Liver (tissue), 9 donors: Measurements from ENCODE around the gene SLC49A4. TPM values are rescaled to one million over a fixed set of nuclear protein-coding genes. Genes with fewer than 3 reads are reported as not detected.

Source experiments
- DNase-seq: peaks from one replicate; pipeline ENCODE4 v3.0.0-alpha.2; 2017; ENCODE audit warnings: low spot score
- H3K27ac ChIP-seq, 2 donors: one replicate each; pipeline ENCODE4 v1.7.0; 2013; ENCODE audit warnings: inconsistent platforms in 2 of 2, low read length in 2 of 2, control low read depth in 1 of 2, low read depth in 1 of 2, mild to moderate bottlenecking in 1 of 2
- H3K27me3 ChIP-seq, 4 donors: one replicate each; pipeline versions ENCODE4 v1.6.1 to v1.7.0; 2013; ENCODE audit warnings: low read length in 3 of 4, inconsistent platforms in 1 of 4, mild to moderate bottlenecking in 1 of 4, moderate library complexity in 1 of 4; ENCODE audit not compliant: control insufficient read depth in 4 of 4, insufficient read depth in 4 of 4
- H3K36me3 ChIP-seq, 4 donors: one replicate each; pipeline versions ENCODE4 v1.6.1 to v1.7.0; 2013; ENCODE audit warnings: low read length in 3 of 4, mild to moderate bottlenecking in 3 of 4, low read depth in 1 of 4, moderate library complexity in 1 of 4; ENCODE audit not compliant: control insufficient read depth in 4 of 4, insufficient read depth in 3 of 4
- H3K4me1 ChIP-seq, 4 donors: one replicate each; pipeline versions ENCODE4 v1.6.1 to v1.7.0; 2013; ENCODE audit warnings: low read length in 3 of 4, mild to moderate bottlenecking in 3 of 4, moderate library complexity in 1 of 4; ENCODE audit not compliant: control insufficient read depth in 4 of 4, insufficient read depth in 4 of 4
- H3K4me3 ChIP-seq, 3 donors: one replicate each; pipeline versions ENCODE4 v1.6.1 to v1.7.0; 2013; ENCODE audit warnings: low read length in 3 of 3, control low read depth in 1 of 3, low read depth in 1 of 3, mild to moderate bottlenecking in 1 of 3
- H3K9ac ChIP-seq, 2 donors: one replicate each; pipeline ENCODE4 v1.7.0; 2013; ENCODE audit warnings: low read length in 2 of 2, mild to moderate bottlenecking in 2 of 2, moderate library complexity in 2 of 2, control low read depth in 1 of 2, low read depth in 1 of 2
- H3K9me3 ChIP-seq, 4 donors: one replicate each; pipeline versions ENCODE4 v1.6.1 to v1.7.0; 2013; ENCODE audit warnings: low read length in 3 of 4; ENCODE audit not compliant: control insufficient read depth in 4 of 4
- FOXA1 ChIP-seq: IDR thresholded peaks from 2 replicates; pipeline ENCODE4 v1.6.1; 2016; ENCODE audit warnings: antibody characterized with exemption
- FOXA2 ChIP-seq: IDR thresholded peaks from 2 replicates; pipeline ENCODE4 v1.6.1; 2016; ENCODE audit warnings: antibody characterized with exemption
- HNF4G ChIP-seq: IDR thresholded peaks from 2 replicates; pipeline ENCODE4 v1.6.1; 2016; ENCODE audit warnings: antibody characterized with exemption
- JUND ChIP-seq, 2 donors: IDR thresholded peaks; 2 replicates each; pipeline ENCODE4 v1.6.1; 2016; ENCODE audit warnings: antibody characterized with exemption in 2 of 2
- NR2F2 ChIP-seq: IDR thresholded peaks from 2 replicates; pipeline ENCODE4 v1.6.1; 2016; ENCODE audit warnings: antibody characterized with exemption
- RAD21 ChIP-seq, 2 donors: IDR thresholded peaks; 2 replicates each; pipeline ENCODE4 v1.6.1; 2016; ENCODE audit warnings: antibody characterized with exemption in 2 of 2, mild to moderate bottlenecking in 2 of 2
- RXRA ChIP-seq, 2 donors: IDR thresholded peaks; 2 replicates each; pipeline ENCODE4 v1.6.1; 2017 to 2018; ENCODE audit warnings: antibody characterized with exemption in 2 of 2, mild to moderate bottlenecking in 1 of 2
- SP1 ChIP-seq: IDR thresholded peaks from 2 replicates; pipeline ENCODE4 v1.6.1; 2018; ENCODE audit warnings: antibody characterized with exemption, mild to moderate bottlenecking
- WGBS: extraction: QIAGEN DNeasy Blood & Tissue Kit; methylation state at CpG from one replicate; pipeline ENCODE4 v1.1.7; 2013; 5-methylcytosine and 5-hydroxymethylcytosine counted together
- polyA plus RNA-seq, 2 donors: library from polyadenylated mRNA; stranded (reverse) in 1 of 2; unstranded in 1 of 2; fragments of 200-250 nt in 1 of 2; fragments of >200 nt in 1 of 2; fragmentation: Nextera tagmentation in 1 of 2; extraction: Ambion mirVana in 1 of 2; gene quantifications; one replicate each; pipeline versions ENCODE4 v1.2.1 to v1.2.3, GENCODE V29; 2013 to 2015
- total RNA-seq, 2 donors: library from RNA; depleted of rRNA; stranded (reverse); fragments of >200 nt; gene quantifications; one replicate each; pipeline ENCODE4 v1.2.3, GENCODE V29; 2014
- TF ChIP-seq, protein P1 (sequence below): IDR thresholded peaks from 2 replicates; pipeline ENCODE4 v1.6.1; 2016; ENCODE audit warnings: antibody characterized with exemption
- TF ChIP-seq, protein P2 (sequence below): IDR thresholded peaks from 2 replicates; pipeline ENCODE4 v1.6.1; 2016; ENCODE audit warnings: antibody characterized with exemption, mild to moderate bottlenecking
- TF ChIP-seq, protein P3 (sequence below): fragments of 150-350 bp; IDR thresholded peaks from 2 replicates; pipeline ENCODE4 v1.5.1; 2017; ENCODE audit warnings: improper control_type of control experiment, low read depth, low read length; ENCODE audit not compliant: missing input control
- donor health status: healthy.
- donor health status: healthy.
- donor health status: healthy.
- donor health status: healthy.
- donor health status: healthy.

The SLC49A4 gene
- total and polyA plus RNA-seq, 4 donors: 3.3 to 11.1 (median 6.3) TPM

DNA sequence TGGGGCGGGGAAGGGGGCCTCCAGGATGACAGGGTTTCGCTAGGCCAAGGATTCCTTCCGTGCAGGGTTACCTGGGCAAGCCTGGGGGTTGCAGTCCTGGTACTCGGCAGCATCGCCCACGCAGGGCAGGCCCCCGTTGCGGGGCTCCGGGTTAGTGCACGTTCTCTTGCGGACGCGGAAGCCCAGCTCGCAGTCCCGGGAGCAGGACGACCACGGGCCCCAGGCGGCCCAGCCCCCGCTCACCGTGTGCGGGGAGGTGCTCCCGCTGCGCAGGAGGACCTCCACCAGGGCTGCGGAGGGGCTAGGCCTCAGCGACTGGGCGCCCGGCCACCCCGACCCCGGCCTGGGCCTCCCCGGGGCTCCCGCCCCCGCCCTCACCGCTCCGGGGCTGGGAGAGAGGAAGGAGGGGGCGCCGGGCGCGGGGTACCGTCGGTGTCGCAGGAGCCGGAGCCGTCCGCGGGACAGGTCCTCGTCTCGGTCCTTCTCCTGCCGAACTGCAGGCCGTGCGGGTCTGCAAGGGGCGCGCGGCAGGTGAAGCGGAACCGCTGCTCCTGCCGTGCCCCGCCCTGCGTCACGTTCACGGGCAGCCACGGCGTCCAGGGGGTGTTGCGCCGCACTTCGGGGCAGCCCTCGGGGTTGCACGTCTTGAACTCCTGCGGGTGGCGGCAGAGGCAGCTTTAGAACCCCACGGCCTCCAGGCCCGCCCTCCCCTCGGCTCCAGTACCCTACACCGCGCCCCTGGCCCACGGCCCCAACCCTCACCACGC, 118.1 kb downstream of the SLC49A4 start:
- Histone ChIP-seq H3K9ac (no peak overlapping the region), H3K4me1 (no peaks in the 10 kb centered on the region), H3K27me3 (peaks cover 0 to 7% (median 0%) of the 10 kb centered on the region in 4 donors), H3K27ac (no peak overlapping the region), H3K36me3 (no peaks in the 10 kb centered on the region), H3K4me3 (no peak overlapping the region), H3K9me3 (no peaks in the 10 kb centered on the region)
- WGBS: 50% methylated on average over 74 of the region's 76 CpGs
- no peak for DNase-seq
- TF ChIP-seq HNF4G: no peak
- no peak for TF ChIP-seq FOXA1
- no peak for TF ChIP-seq SP1
- no peak for TF ChIP-seq NR2F2
- no peak for TF ChIP-seq JUND (IDR thresholded peaks at IDR 0.05)
- TF ChIP-seq, protein P1, sequence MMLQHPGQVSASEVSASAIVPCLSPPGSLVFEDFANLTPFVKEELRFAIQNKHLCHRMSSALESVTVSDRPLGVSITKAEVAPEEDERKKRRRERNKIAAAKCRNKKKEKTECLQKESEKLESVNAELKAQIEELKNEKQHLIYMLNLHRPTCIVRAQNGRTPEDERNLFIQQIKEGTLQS: no peak

DNA sequence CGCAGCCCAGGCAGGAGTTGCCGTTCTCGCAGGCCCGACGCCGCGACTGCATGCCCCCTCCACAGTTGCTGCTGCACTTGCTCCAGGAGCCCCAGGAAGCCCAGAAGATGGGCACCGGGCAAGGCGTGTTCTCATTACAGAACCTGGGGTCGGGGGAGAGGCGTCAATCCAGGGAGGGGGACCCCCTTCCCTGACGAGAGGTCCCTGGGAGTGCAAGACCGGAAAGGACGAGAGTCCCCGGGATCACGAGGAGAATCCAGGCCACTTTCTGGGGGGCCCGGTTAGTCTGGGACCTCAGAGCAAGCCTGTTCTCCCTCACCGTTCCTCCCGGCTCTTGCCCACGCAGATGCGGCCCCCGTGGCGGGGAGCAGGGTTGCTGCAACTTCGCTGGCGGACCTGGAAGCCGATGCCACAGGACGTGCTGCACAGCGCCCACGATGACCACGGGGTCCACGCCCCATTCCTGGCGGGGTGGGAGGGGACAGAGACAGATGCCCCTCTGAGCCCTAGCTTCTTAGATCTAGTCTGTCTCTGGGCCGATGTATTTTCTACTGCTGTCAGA, 118.8 kb downstream of the SLC49A4 start:
- Histone ChIP-seq H3K27me3 (peaks cover 0 to 7% (median 0%) of the 10 kb centered on the region in 4 donors), H3K9me3 (no peaks in the 10 kb centered on the region), H3K27ac (no peak overlapping the region), H3K4me3 (no peak overlapping the region), H3K36me3 (no peaks in the 10 kb centered on the region), H3K9ac (no peak overlapping the region), H3K4me1 (no peaks in the 10 kb centered on the region)
- no peak for TF ChIP-seq SP1
- TF ChIP-seq, protein P2, sequence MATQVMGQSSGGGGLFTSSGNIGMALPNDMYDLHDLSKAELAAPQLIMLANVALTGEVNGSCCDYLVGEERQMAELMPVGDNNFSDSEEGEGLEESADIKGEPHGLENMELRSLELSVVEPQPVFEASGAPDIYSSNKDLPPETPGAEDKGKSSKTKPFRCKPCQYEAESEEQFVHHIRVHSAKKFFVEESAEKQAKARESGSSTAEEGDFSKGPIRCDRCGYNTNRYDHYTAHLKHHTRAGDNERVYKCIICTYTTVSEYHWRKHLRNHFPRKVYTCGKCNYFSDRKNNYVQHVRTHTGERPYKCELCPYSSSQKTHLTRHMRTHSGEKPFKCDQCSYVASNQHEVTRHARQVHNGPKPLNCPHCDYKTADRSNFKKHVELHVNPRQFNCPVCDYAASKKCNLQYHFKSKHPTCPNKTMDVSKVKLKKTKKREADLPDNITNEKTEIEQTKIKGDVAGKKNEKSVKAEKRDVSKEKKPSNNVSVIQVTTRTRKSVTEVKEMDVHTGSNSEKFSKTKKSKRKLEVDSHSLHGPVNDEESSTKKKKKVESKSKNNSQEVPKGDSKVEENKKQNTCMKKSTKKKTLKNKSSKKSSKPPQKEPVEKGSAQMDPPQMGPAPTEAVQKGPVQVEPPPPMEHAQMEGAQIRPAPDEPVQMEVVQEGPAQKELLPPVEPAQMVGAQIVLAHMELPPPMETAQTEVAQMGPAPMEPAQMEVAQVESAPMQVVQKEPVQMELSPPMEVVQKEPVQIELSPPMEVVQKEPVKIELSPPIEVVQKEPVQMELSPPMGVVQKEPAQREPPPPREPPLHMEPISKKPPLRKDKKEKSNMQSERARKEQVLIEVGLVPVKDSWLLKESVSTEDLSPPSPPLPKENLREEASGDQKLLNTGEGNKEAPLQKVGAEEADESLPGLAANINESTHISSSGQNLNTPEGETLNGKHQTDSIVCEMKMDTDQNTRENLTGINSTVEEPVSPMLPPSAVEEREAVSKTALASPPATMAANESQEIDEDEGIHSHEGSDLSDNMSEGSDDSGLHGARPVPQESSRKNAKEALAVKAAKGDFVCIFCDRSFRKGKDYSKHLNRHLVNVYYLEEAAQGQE: no peak
- no peak for TF ChIP-seq RAD21 (IDR thresholded peaks at IDR 0.05)
- TF ChIP-seq, protein P3, sequence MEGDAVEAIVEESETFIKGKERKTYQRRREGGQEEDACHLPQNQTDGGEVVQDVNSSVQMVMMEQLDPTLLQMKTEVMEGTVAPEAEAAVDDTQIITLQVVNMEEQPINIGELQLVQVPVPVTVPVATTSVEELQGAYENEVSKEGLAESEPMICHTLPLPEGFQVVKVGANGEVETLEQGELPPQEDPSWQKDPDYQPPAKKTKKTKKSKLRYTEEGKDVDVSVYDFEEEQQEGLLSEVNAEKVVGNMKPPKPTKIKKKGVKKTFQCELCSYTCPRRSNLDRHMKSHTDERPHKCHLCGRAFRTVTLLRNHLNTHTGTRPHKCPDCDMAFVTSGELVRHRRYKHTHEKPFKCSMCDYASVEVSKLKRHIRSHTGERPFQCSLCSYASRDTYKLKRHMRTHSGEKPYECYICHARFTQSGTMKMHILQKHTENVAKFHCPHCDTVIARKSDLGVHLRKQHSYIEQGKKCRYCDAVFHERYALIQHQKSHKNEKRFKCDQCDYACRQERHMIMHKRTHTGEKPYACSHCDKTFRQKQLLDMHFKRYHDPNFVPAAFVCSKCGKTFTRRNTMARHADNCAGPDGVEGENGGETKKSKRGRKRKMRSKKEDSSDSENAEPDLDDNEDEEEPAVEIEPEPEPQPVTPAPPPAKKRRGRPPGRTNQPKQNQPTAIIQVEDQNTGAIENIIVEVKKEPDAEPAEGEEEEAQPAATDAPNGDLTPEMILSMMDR: no peak
- no peak for TF ChIP-seq FOXA2
- TF ChIP-seq RXRA (IDR thresholded peaks at IDR 0.05): no peak
- TF ChIP-seq JUND (IDR thresholded peaks at IDR 0.05): no peak
- WGBS: 80% methylated on average over 33 of the region's 33 CpGs
- no peak for DNase-seq
